Measurements from ENCODE around the gene HTR3B.

DNA sequence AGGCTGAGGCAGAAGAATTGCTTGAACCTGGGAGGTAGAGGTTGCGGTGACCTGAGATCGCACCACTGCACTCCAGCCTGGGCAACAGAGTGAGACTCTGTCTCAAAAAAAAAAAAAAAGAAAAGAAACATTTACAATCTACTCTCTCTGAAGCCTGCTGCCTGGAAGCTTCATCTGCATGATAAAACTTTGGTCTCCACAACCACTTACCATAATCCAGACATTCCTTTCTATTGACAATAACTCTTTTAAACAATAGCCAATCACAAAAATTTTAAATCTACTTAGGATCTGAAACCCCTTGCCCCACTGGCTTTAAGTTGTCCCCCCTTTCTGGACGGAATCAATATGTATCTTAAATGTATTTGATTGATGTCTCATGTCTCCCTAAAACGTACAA is 45.3 kb downstream of the HTR3B start:
- TF ChIP-seq, protein P1, sequence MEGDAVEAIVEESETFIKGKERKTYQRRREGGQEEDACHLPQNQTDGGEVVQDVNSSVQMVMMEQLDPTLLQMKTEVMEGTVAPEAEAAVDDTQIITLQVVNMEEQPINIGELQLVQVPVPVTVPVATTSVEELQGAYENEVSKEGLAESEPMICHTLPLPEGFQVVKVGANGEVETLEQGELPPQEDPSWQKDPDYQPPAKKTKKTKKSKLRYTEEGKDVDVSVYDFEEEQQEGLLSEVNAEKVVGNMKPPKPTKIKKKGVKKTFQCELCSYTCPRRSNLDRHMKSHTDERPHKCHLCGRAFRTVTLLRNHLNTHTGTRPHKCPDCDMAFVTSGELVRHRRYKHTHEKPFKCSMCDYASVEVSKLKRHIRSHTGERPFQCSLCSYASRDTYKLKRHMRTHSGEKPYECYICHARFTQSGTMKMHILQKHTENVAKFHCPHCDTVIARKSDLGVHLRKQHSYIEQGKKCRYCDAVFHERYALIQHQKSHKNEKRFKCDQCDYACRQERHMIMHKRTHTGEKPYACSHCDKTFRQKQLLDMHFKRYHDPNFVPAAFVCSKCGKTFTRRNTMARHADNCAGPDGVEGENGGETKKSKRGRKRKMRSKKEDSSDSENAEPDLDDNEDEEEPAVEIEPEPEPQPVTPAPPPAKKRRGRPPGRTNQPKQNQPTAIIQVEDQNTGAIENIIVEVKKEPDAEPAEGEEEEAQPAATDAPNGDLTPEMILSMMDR (IDR thresholded peaks at IDR 0.05; ENCODE audit: low read depth, low read length, poor library complexity, severe bottlenecking), result no peak
- no peak for TF ChIP-seq EZH2phosphoT487 (IDR thresholded peaks at IDR 0.05; ENCODE audit: borderline replicate concordance, low read length)

Data from DOHH2 (cell line).